K562 (cell line): ENCODE data around the gene SLC35A4. TPM values are rescaled to one million over a fixed set of nuclear protein-coding genes. Genes with fewer than 3 reads are reported as not detected.

Experiments
- CREM ChIP-seq: IDR thresholded peaks from 2 replicates; pipeline ENCODE4 v1.6.1; 2014; ENCODE audit warnings: antibody characterized with exemption, low read depth
- EZH2 ChIP-seq: IDR thresholded peaks from 2 replicates; pipeline ENCODE4 v1.6.1; 2012; ENCODE audit warnings: low read depth, mild to moderate bottlenecking, inconsistent platforms, low read length, borderline replicate concordance
- GABPB1 ChIP-seq: sonication (generic); formaldehyde crosslinking; IDR thresholded peaks from 2 replicates; pipeline ENCODE4 v1.8.0; 2022; ENCODE audit warnings: mild to moderate bottlenecking, missing genetic modification reagents
- HDGF ChIP-seq: fragments of 450-650 bp; IDR thresholded peaks from 2 replicates; pipeline ENCODE4 v1.6.1; 2016
- HEY1 ChIP-seq: fragments of 250-450 bp; sonication (Bioruptor Pico); IDR thresholded peaks from 2 replicates; pipeline ENCODE4 v1.5.0; 2020; ENCODE audit warnings: mild to moderate bottlenecking, moderate library complexity, borderline replicate concordance
- HSF4 ChIP-seq: fragments of 250-450 bp; sonication (Bioruptor Pico); IDR thresholded peaks from 2 replicates; pipeline ENCODE4 v2.1.2; 2022; ENCODE audit warnings: mild to moderate bottlenecking, moderate library complexity, borderline replicate concordance
- JUNB ChIP-seq: fragments of 450-650 bp; formaldehyde crosslinking; conservative IDR thresholded peaks from 2 replicates; pipeline ENCODE4 v1.4.0; 2020; ENCODE audit warnings: mild to moderate bottlenecking
- MAZ ChIP-seq, 2 experiments: fragments of 450-650 bp in 1 of 2; sonication (generic) in 1 of 2; formaldehyde crosslinking; IDR thresholded peaks in 1 of 2; conservative IDR thresholded peaks in 1 of 2; 2 replicates each; pipeline versions ENCODE4 v1.4.0 to v1.5.0; 2020; ENCODE audit warnings: mild to moderate bottlenecking in 1 of 2, missing genetic modification reagents in 1 of 2
- POLR2A ChIP-seq: fragments of 450-650 bp; conservative IDR thresholded peaks from 2 replicates; pipeline ENCODE4 v1.6.1; 2016
- SPI1 ChIP-seq: IDR thresholded peaks from 2 replicates; pipeline ENCODE4 v1.6.1; 2011; ENCODE audit warnings: low read depth, low read length, control low read depth, borderline replicate concordance
- ZNF174 ChIP-seq: fragments of 250-450 bp; sonication (Bioruptor Pico); IDR thresholded peaks from 2 replicates; pipeline ENCODE4 v1.4.0; 2020; ENCODE audit warnings: mild to moderate bottlenecking
- ZNF274 ChIP-seq: IDR thresholded peaks from 2 replicates; pipeline ENCODE4 v1.6.1; 2011; ENCODE audit warnings: low read depth, mild to moderate bottlenecking, low read length, moderate library complexity, borderline replicate concordance
- polyA plus RNA-seq, 8 experiments: library from polyadenylated mRNA; depleted of rRNA in 4 of 8; stranded (reverse) in 5 of 8; unstranded in 3 of 8; fragments of >200 nt; fragmentation: Nextera tagmentation in 2 of 8; fragmentation: Illumina TruSeq in 1 of 8; extraction: Ambion mirVana in 2 of 8; extraction: Trizol in 1 of 8; gene quantifications; 2 replicates each; pipeline versions ENCODE4 v1.2.1 to v1.2.3, GENCODE V29; 2011 to 2014; ENCODE audit warnings: inconsistent platforms in 1 of 8, missing spikeins in 1 of 8
- total RNA-seq, 7 experiments: library from RNA; depleted of rRNA in 6 of 7; stranded (reverse); fragments of >200 nt in 6 of 7; fragmentation: Illumina TruSeq in 2 of 7; extraction: Trizol in 2 of 7; gene quantifications; 2 replicates each; pipeline versions ENCODE4 v1.2.1 to v1.2.3, GENCODE V29; 2011 to 2021; ENCODE audit warnings: low replicate concordance in 1 of 7
- TF ChIP-seq, protein P1 (sequence below), 2 experiments: fragments of 150-350 bp in 1 of 2; IDR thresholded peaks; 2 replicates each; pipeline ENCODE4 v1.6.1; 2012 to 2016; ENCODE audit warnings: low read depth in 2 of 2, low read length in 2 of 2, mild to moderate bottlenecking in 1 of 2, moderate library complexity in 1 of 2
- TF ChIP-seq, protein P2 (sequence below): fragments of 250-450 bp; sonication (Bioruptor Pico); IDR thresholded peaks from 2 replicates; pipeline ENCODE4 v1.5.0; 2022; ENCODE audit warnings: mild to moderate bottlenecking
- TF ChIP-seq, protein P3 (sequence below): sonication (generic); formaldehyde crosslinking; IDR thresholded peaks from 2 replicates; pipeline ENCODE4 v1.8.1; 2022; ENCODE audit warnings: missing genetic modification reagents
- TF ChIP-seq, protein P4 (sequence below), 2 experiments: fragments of 200-800 bp in 1 of 2; sonication (Bioruptor generic) in 1 of 2; sonication (generic) in 1 of 2; formaldehyde crosslinking in 1 of 2; IDR thresholded peaks in 1 of 2; conservative IDR thresholded peaks in 1 of 2; 2 replicates each; pipeline versions ENCODE4 v1.5.0 to v1.6.1; 2016 to 2020; ENCODE audit warnings: missing compliant biosample characterization in 1 of 2, missing genetic modification characterization in 1 of 2, missing genetic modification reagents in 1 of 2
- TF ChIP-seq, protein P5 (sequence below): fragments of 450-650 bp; IDR thresholded peaks from 2 replicates; pipeline ENCODE4 v1.6.1; 2016

Gene SLC35A4
- total and polyA plus RNA-seq, 9 of the 15 experiments (the other 6 are each of a cell fraction or from before 2014, with no cell fraction given), result 21.8 to 171 (median 42.5) TPM

DNA sequence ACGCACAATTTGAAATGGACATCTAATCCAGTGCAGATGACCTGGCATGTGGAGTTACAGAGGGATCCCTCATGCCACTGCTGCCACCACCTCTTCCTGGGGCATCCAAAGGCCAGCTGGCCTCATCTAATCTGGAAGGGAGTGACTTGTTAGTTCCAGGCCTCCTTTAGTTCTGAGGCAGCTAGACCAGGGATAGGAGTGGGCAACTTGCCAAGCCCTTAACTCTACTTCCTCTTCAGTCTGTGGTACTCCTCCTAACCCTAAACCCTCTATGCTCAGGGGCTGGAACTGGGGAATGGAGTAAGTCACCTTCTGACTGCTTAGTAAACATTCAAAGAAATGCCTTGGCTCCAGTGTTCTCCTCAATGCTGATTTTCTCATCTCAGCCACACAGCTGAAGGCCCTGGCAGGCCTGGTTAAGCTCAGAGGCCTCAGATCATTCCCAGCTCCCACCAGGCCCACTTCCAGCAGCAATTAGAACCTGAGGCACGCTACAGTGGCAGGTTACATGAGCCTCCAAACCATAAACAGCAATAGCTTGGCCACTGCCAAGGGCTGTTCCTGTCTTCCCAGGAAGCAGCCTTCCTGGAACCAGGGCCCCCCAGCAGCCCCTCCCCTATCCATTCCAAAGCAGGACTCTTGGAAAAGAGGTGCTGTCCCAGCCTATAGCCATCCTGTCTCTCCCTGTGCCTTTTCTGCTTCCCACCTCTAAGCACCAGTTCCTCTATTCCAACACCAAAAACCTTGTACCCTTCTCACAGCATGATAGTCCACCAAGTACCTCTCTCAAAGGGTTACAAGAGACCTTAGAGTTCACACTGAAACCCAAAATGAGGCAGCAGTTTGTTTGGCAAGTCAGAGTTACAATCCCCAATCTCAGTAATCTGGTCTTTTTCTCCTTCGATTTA lies 15.1 kb upstream of the SLC35A4 start (continued):
- no peak for TF ChIP-seq CREM
- TF ChIP-seq, protein P1, sequence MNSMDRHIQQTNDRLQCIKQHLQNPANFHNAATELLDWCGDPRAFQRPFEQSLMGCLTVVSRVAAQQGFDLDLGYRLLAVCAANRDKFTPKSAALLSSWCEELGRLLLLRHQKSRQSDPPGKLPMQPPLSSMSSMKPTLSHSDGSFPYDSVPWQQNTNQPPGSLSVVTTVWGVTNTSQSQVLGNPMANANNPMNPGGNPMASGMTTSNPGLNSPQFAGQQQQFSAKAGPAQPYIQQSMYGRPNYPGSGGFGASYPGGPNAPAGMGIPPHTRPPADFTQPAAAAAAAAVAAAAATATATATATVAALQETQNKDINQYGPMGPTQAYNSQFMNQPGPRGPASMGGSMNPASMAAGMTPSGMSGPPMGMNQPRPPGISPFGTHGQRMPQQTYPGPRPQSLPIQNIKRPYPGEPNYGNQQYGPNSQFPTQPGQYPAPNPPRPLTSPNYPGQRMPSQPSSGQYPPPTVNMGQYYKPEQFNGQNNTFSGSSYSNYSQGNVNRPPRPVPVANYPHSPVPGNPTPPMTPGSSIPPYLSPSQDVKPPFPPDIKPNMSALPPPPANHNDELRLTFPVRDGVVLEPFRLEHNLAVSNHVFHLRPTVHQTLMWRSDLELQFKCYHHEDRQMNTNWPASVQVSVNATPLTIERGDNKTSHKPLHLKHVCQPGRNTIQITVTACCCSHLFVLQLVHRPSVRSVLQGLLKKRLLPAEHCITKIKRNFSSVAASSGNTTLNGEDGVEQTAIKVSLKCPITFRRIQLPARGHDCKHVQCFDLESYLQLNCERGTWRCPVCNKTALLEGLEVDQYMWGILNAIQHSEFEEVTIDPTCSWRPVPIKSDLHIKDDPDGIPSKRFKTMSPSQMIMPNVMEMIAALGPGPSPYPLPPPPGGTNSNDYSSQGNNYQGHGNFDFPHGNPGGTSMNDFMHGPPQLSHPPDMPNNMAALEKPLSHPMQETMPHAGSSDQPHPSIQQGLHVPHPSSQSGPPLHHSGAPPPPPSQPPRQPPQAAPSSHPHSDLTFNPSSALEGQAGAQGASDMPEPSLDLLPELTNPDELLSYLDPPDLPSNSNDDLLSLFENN (IDR thresholded peaks at IDR 0.05; ENCODE audit: low read depth in 2 of 2, low read length in 2 of 2), result no peak
- TF ChIP-seq HDGF, result no peak
- TF ChIP-seq MAZ (CRISPR knock-in tag; conservative IDR thresholded peaks at IDR 0.05 in 1 of 2, IDR thresholded peaks at IDR 0.05 in 1 of 2), result 0 out of 4 replicates have a peak, but pooled peaks of 1 of the 2 experiments have one; percentile 18
- TF ChIP-seq, protein P2, sequence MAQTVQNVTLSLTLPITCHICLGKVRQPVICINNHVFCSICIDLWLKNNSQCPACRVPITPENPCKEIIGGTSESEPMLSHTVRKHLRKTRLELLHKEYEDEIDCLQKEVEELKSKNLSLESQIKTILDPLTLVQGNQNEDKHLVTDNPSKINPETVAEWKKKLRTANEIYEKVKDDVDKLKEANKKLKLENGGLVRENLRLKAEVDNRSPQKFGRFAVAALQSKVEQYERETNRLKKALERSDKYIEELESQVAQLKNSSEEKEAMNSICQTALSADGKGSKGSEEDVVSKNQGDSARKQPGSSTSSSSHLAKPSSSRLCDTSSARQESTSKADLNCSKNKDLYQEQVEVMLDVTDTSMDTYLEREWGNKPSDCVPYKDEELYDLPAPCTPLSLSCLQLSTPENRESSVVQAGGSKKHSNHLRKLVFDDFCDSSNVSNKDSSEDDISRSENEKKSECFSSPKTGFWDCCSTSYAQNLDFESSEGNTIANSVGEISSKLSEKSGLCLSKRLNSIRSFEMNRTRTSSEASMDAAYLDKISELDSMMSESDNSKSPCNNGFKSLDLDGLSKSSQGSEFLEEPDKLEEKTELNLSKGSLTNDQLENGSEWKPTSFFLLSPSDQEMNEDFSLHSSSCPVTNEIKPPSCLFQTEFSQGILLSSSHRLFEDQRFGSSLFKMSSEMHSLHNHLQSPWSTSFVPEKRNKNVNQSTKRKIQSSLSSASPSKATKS (CRISPR knock-in tag), result no peak
- TF ChIP-seq, protein P3, sequence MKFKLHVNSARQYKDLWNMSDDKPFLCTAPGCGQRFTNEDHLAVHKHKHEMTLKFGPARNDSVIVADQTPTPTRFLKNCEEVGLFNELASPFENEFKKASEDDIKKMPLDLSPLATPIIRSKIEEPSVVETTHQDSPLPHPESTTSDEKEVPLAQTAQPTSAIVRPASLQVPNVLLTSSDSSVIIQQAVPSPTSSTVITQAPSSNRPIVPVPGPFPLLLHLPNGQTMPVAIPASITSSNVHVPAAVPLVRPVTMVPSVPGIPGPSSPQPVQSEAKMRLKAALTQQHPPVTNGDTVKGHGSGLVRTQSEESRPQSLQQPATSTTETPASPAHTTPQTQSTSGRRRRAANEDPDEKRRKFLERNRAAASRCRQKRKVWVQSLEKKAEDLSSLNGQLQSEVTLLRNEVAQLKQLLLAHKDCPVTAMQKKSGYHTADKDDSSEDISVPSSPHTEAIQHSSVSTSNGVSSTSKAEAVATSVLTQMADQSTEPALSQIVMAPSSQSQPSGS (CRISPR knock-in tag), result no peak
- no peak for TF ChIP-seq ZNF174
- TF ChIP-seq JUNB (CRISPR knock-in tag), result no peak
- 0 out of 2 replicates have a peak, but pooled peaks have one; percentile 17 for TF ChIP-seq GABPB1 (CRISPR knock-in tag)
- TF ChIP-seq EZH2, result no peak
- no peak for TF ChIP-seq ZNF274
- TF ChIP-seq SPI1, result peak; percentile 60; the same call in 1 of the 2 replicates
- no peak for TF ChIP-seq HEY1 (CRISPR knock-in tag)
- TF ChIP-seq, protein P4, sequence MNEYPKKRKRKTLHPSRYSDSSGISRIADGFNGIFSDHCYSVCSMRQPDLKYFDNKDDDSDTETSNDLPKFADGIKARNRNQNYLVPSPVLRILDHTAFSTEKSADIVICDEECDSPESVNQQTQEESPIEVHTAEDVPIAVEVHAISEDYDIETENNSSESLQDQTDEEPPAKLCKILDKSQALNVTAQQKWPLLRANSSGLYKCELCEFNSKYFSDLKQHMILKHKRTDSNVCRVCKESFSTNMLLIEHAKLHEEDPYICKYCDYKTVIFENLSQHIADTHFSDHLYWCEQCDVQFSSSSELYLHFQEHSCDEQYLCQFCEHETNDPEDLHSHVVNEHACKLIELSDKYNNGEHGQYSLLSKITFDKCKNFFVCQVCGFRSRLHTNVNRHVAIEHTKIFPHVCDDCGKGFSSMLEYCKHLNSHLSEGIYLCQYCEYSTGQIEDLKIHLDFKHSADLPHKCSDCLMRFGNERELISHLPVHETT (CRISPR knock-in tag; conservative IDR thresholded peaks at IDR 0.05 in 1 of 2, IDR thresholded peaks at IDR 0.05 in 1 of 2), result no peak
- peak; percentile 46 for TF ChIP-seq POLR2A
- TF ChIP-seq HSF4 (CRISPR knock-in tag), result no peak
- TF ChIP-seq, protein P5, sequence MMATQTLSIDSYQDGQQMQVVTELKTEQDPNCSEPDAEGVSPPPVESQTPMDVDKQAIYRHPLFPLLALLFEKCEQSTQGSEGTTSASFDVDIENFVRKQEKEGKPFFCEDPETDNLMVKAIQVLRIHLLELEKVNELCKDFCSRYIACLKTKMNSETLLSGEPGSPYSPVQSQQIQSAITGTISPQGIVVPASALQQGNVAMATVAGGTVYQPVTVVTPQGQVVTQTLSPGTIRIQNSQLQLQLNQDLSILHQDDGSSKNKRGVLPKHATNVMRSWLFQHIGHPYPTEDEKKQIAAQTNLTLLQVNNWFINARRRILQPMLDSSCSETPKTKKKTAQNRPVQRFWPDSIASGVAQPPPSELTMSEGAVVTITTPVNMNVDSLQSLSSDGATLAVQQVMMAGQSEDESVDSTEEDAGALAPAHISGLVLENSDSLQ, result no peak
